ENCODE results near the gene CDCP1.

The CDCP1 gene

DNA sequence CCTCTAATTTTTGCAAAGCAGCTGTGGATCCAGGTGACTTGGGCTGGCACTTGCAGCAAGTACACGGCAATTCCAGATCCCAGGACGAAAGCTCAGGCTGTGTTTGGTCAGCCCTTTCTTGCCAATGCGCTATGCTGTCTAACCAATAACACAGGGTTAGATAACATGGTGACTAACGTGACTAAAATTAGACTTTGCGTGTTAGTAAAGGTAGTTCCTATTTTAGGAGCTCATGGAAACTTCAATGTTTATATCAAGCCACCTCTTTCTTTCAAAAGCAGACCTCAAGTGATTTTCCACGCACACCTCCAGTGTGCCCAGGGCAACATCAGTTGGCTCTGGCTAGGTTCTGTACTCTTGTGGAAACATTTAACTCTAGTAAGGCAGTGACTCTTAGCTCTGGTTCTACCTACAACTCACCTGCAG, 32.5 kb downstream of the CDCP1 start:
- no peak for DNase-seq (ENCODE audit: low read depth)

GRCh38 chr3:45112939-45113338, 33.2 kb downstream of the CDCP1 start:
- no peak for DNase-seq (ENCODE audit: low read depth)

DNA sequence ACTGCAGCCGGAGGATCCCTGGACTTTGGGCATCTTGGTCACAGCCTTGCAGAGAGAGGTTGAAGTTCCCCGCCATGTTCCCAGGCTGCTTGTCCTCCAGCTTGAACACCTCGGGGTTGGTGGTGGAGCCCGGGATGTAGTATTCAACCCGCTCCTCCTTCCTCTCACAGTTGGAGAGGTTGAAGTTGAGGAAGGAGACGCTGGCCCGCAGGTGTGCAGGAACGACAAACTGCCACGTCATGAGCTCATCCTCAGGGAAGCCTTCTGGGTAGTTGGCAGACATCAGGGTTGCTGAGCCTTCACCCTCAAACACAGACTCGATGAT, 35.7 kb downstream of the CDCP1 start:
- no peak for DNase-seq (ENCODE audit: low read depth)

- no peak for DNase-seq (ENCODE audit: low read depth)
These were observed 36.2 kb downstream of the CDCP1 start for GRCh38 chr3:45109771-45110508.

DNA sequence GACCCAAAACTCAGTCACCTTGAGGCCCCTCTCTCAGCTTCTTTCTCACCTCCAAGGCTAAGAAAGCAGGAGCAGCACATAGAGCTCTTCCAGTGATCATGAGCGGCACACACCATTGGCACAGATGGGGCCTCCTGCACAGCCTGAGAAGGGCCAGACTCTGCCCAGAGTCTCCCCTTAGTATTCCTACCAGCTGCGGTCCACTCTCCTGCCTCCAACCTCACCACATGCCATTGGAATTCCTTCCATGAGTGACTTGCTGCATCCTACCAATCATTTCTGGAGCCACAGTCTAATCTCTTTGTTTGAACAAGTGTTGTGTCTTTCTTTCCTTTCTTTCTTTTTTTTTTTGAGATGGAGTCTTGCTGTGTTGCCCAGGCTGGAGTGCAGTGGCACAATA, 39.3 kb downstream of the CDCP1 start:
- DNase-seq (ENCODE audit: low read depth) = no peak

GRCh38 chr3:45105855-45106671, 40.1 kb downstream of the CDCP1 start:
- DNase-seq (ENCODE audit: low read depth) = peak; percentile 81

DNA sequence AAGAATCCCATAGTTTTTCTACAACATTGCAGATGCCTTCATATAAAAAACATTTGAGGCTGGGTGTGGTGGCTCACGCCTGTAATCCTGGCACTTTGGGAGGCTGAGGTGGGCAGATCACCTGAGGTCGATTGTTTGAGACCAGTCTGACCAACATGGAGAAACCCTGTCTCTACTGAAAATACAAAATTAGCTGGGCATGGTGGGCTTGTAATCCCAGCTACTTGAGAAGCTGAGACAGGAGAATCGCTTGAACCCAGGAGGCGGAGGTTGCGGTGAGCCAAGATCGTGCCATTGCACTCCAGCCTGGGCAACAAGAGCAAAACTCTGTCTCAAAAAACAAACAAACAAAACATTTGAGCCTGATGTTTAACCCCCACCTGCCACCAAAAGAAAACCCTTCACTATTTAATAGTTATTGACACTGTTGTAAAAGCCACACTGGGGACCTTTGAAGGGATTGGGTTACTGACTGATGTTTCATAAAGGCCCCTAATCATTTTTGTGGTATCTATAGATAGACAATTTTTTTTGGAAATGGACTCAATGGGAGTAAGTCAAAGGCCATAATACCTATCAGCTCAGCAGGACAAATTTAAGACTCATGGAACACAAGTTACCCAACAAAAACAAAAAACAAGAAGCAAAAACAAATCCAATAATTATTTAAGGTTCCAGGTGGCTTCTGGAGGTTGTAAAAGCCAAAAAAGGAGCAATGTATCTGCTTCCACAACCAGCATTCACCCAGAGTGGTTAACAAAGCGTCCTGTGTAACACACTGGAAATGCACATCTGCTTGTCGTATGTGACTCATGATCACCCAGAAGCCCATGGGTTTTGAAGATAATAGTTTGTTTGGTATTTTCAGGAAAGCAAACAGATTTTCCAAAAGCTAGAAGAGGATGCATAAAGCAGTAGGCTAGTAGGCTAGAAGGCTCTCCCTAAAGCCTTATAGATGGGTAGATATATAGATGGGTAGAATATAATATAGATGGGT, 41.2 kb downstream of the CDCP1 start:
- no peak for DNase-seq (ENCODE audit: low read depth)

GRCh38 chr3:45103753-45104714, 42.1 kb downstream of the CDCP1 start:
- no peak for DNase-seq (ENCODE audit: low read depth)

DNA sequence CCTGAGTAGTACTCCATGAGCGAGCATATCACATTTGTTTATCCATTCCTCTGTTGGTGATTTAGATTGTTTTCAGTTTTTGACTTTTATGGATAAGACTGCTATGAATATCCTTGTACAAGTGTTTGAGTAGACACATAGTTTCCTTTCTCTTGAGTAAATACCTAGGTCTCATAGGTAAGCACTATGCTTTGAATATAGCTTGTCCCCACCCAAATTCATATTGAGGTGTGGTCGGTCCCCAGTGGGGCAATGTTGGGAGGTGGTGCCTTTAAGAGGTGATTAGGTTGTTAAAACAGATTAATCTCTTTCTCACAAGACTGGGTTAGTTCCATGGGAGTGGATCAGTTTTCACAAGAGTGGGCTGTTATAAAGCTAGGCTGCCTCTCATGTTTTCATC, 42.8 kb downstream of the CDCP1 start:
- no peak for DNase-seq (ENCODE audit: low read depth)

DNA sequence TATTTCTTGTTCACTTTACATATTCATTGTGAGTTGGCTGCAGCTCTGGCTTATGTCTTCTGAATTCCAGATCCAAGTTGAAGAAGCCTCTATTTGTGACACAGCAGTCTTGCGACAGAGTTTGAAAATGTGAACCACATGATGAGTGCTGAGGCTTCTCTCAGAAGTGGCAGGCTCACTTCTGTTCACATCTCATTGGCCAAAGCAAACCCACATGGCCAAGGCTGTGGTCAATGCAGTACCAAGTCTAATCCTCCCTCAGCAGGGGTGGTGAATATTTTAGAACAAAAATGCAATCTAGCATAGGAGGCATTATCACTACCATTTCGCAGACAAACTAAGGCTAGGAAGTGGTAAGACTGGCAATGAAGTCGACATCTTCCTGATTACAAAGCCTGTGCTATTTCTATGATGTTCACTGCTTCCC, 45.2 kb downstream of the CDCP1 start:
- DNase-seq (ENCODE audit: low read depth) = peak; percentile 66

DNA sequence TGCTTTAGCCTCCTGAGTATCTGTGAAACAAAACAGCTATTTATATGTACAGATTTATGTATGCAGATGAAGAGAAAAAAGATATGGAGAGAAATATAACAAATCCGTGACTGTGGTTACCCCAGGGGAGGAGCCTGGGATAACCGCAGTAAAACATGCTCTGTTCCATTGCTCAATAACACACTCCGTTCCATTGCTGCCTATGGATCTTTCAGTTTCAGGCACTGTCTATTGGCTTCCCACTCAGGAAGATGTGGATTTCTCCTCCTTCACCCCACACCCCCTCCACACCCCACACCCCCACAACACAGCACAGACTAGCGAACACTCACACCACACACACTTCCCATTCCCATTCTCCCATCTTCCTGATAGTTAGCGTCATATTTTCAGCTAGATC, 47.9 kb downstream of the CDCP1 start:
- no peak for DNase-seq (ENCODE audit: low read depth)

DNA sequence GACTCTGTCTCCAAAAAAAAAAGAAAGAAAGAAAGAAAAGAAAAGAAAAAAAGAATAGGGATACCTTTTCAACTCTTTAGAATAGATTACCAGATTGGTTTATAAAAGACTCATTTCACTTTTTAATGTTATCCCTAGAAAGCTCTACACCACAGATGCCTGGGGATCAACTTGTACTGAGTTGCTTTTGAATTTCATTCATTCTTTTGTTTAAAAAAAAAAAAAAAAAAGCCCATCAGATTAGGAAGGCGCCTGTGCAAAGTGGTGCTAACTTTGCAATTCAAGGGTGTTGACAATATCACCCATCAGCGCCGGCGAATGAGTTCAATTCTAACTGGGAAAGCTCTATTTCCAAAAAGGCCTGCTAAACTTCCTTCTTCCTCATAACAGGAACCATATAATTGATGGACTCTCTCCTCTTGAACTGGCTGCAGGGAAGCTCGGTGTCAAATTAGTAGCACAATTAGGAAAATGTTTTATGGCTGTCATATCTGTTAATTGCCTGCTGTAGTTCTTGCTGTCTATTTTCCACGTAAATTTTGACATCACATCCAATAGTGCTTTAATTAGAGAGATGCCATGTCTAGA, 48.8 kb downstream of the CDCP1 start:
- no peak for DNase-seq (ENCODE audit: low read depth)

- DNase-seq (ENCODE audit: low read depth) = no peak
These were observed 50.2 kb downstream of the CDCP1 start for GRCh38 chr3:45095916-45096526.

GRCh38 chr3:45093176-45093575, 53.0 kb downstream of the CDCP1 start:
- no peak for DNase-seq (ENCODE audit: low read depth)

GRCh38 chr3:45092132-45093031, 53.8 kb downstream of the CDCP1 start:
- DNase-seq (ENCODE audit: low read depth) = no peak

DNA sequence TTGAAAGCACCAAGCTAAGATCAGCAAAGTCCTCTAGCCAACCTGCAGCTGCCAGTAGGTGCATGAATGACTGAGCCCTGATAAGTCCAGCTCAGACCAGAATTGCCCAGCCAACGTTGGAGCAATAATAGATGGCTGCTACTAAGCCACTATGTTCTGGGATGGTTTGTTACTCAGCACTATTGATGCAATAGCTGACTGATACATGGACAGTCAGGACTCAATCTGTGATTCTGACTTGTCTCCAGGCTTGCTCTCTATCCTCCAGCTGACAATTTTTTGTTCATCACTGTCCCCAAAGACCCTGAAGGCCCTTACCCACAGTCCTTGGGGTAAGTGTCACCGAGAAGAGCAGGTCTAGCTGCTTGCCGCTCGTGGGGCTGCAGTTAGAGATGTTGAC, 55.3 kb downstream of the CDCP1 start:
- DNase-seq (ENCODE audit: low read depth) = no peak

DNA sequence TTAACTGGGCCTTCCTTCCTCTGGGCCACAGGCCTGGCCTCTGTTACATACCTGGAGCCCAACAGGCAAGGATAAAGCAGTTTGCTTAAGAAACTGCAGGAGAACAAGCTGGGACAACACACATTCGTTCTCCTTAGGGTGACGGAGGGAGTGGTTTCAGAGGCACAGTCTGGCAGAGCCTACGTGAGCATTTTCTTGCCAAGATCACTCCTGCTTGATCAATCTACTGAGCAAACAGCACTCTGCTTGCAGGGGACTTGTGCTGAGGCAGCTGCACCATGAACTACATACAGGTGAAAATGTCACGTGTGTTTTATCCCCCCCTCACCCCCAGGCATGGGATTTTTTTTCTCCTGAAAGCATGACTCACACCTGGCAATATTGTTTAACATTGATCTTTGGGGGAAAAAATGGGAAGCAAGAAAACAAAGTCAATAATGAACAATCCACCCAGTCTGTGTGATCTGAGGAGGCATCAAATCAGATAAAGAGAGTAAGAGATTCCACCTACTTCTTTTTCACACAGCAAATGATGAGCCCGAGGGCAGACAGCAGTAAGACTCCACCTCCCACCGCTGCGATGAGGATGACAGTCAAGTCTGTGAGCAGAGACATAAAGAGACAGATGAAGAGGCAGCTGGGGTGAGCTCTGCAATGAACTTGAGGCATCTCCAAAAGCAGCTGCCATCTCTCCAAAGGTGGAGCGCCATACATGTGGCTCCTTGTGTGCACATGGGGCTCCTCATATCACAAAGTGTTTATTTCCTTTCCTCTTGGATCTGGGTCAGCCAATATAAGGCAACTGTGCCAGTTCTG, 57.4 kb downstream of the CDCP1 start:
- DNase-seq (ENCODE audit: low read depth) = no peak

GRCh38 chr3:45087155-45087554, 59.0 kb downstream of the CDCP1 start:
- DNase-seq (ENCODE audit: low read depth) = no peak

Data from stromal cell of bone marrow (primary cell).